Endothelial cell of umbilical vein (primary cell): ENCODE data around the gene GSTM3. TPM values are rescaled to one million over a fixed set of nuclear protein-coding genes. Genes with fewer than 3 reads are reported as not detected.

Experiments used
- BruUV-seq: library from RNA; stranded (reverse); fragments of 400-500 nt; replicated peaks from 2 replicates; lab custom pipeline; 2021; lab: Mats Ljungman, UMichigan
- CTCF ChIA-PET: fragments of 300-600, 350-600 bp; sonication (Branson Sonifier 250); formaldehyde crosslinking; loops from one replicate; lab custom pipeline; 2021; ENCODE audit warnings: antibody characterized with exemption, inconsistent platforms; lab: Charles Lee
- POLR2A ChIA-PET: fragments of 300-600, 350-600 bp; sonication (Branson Sonifier 250); formaldehyde crosslinking; loops from one replicate; lab custom pipeline; 2021; ENCODE audit warnings: antibody characterized with exemption, inconsistent platforms; lab: Charles Lee
- DNase-seq: peaks from one replicate; pipeline ENCODE4 v3.0.0-alpha.2; 2011; ENCODE audit warnings: low read depth, low spot score
- FAIRE-seq: peaks from 2 replicates; lab custom pipeline; 2011; peaks lifted over from hg19 to GRCh38; lab: Jason Lieb, UNC
- H2AFZ ChIP-seq: 2 replicates; pipeline ENCODE4 v1.6.0; 2012; ENCODE audit warnings: low read depth, low read length, control low read depth, inconsistent platforms
- H3K27ac ChIP-seq: 2 replicates; pipeline ENCODE4 v1.5.1; 2011; ENCODE audit warnings: low read depth, mild to moderate bottlenecking, control low read depth, low read length, moderate library complexity; ENCODE audit not compliant: insufficient read depth
- H3K27me3 ChIP-seq, 2 experiments: 2 replicates each; pipeline versions ENCODE4 v1.6.0 to v1.6.1; 2011; ENCODE audit warnings: low read length in 2 of 2, mixed read lengths in 1 of 2; ENCODE audit not compliant: control insufficient read depth in 2 of 2, insufficient read depth in 2 of 2
- H3K36me3 ChIP-seq, 2 experiments: 2 replicates in 1 of 2; 3 replicates in 1 of 2; pipeline ENCODE4 v1.5.1; 2011; ENCODE audit warnings: low read length in 2 of 2, mild to moderate bottlenecking in 1 of 2, moderate library complexity in 1 of 2; ENCODE audit not compliant: control insufficient read depth in 2 of 2, insufficient read depth in 2 of 2; ENCODE audit errors: extremely low read depth in 1 of 2
- H3K4me1 ChIP-seq: 3 replicates; pipeline ENCODE4 v1.5.1; 2011; ENCODE audit warnings: mild to moderate bottlenecking, low read length; ENCODE audit not compliant: control insufficient read depth, insufficient read depth; ENCODE audit errors: extremely low read depth
- H3K4me2 ChIP-seq: 2 replicates; pipeline ENCODE4 v1.6.1; 2011; ENCODE audit warnings: low read length, control low read depth, mixed read lengths; ENCODE audit not compliant: insufficient read depth
- H3K4me3 ChIP-seq, 3 experiments: fragments of 200-600 bp in 1 of 3; sonication (generic), shearing (Covaris generic) in 1 of 3; replicated peaks in 1 of 3; 2 replicates each; pipeline ENCODE4 v1.5.1; 2011 to 2016; ENCODE audit warnings: control low read depth in 3 of 3, low read length in 3 of 3, mild to moderate bottlenecking in 2 of 3, inconsistent platforms in 1 of 3, low read depth in 1 of 3, moderate library complexity in 1 of 3; ENCODE audit not compliant: insufficient read depth in 1 of 3
- H3K79me2 ChIP-seq: 2 replicates; pipeline ENCODE4 v1.6.0; 2012; ENCODE audit warnings: low read length, inconsistent platforms; ENCODE audit not compliant: control insufficient read depth, insufficient read depth
- H3K9ac ChIP-seq: replicated peaks from 2 replicates; pipeline ENCODE3; 2011; ENCODE audit warnings: low read length, control low read depth; ENCODE audit not compliant: insufficient read depth; ENCODE audit errors: extremely low read depth
- H3K9me1 ChIP-seq: replicated peaks from 3 replicates; pipeline ENCODE4 v1.6.0; 2011; ENCODE audit warnings: mild to moderate bottlenecking, low read length; ENCODE audit not compliant: control insufficient read depth, insufficient read depth; ENCODE audit errors: extremely low read depth
- H3K9me3 ChIP-seq: replicated peaks from 2 replicates; pipeline ENCODE4 v1.5.1; 2012; ENCODE audit warnings: low read length, inconsistent platforms; ENCODE audit not compliant: control insufficient read depth, insufficient read depth
- H4K20me1 ChIP-seq: replicated peaks from 2 replicates; pipeline ENCODE3; 2011; ENCODE audit warnings: mild to moderate bottlenecking, low read length; ENCODE audit not compliant: control insufficient read depth, insufficient read depth; ENCODE audit errors: extremely low read depth
- CTCF ChIP-seq, 2 donors: IDR thresholded peaks; 1 replicate in 1 of 2; 2 replicates in 1 of 2; pipeline ENCODE4 v1.5.1; 2011; ENCODE audit warnings: low read length in 2 of 2, mild to moderate bottlenecking in 2 of 2, moderate library complexity in 2 of 2, control low read depth in 1 of 2, inconsistent platforms in 1 of 2, low read depth in 1 of 2; ENCODE audit not compliant: insufficient read depth in 1 of 2; ENCODE audit errors: extremely low read depth in 1 of 2
- FOS ChIP-seq: IDR thresholded peaks from 2 replicates; pipeline ENCODE4 v1.6.1; 2011; ENCODE audit warnings: mild to moderate bottlenecking, low read length, moderate library complexity, borderline replicate concordance; ENCODE audit not compliant: insufficient read depth
- GATA2 ChIP-seq: IDR thresholded peaks from 2 replicates; pipeline ENCODE4 v1.7.0; 2011; ENCODE audit warnings: low read depth, mild to moderate bottlenecking, moderate library complexity, mixed read lengths, low read length; ENCODE audit not compliant: insufficient read length, insufficient read depth
- JUN ChIP-seq: IDR thresholded peaks from 2 replicates; pipeline ENCODE4 v1.6.1; 2011; ENCODE audit warnings: borderline replicate concordance, low read depth; ENCODE audit not compliant: insufficient read length, insufficient read depth
- MAX ChIP-seq: IDR thresholded peaks from 2 replicates; pipeline ENCODE4 v1.6.1; 2011; ENCODE audit not compliant: insufficient read depth, insufficient read length
- MYC ChIP-seq: IDR thresholded peaks from one replicate; pipeline ENCODE4 v1.6.1; 2011; ENCODE audit warnings: mild to moderate bottlenecking, low read depth, low read length
- POLR2A ChIP-seq: IDR thresholded peaks from 2 replicates; pipeline ENCODE4 v1.6.1; 2012; ENCODE audit warnings: low read depth, mild to moderate bottlenecking, control low read depth, low read length
- POLR2AphosphoS5 ChIP-seq: IDR thresholded peaks from 2 replicates; pipeline ENCODE4 v1.6.1; 2012; ENCODE audit warnings: low read depth, mild to moderate bottlenecking, control low read depth, low read length, moderate library complexity; ENCODE audit not compliant: insufficient read depth
- dilution Hi-C: fragments of 300-500 bp; cut with MboI; formaldehyde crosslinking; loops from one replicate; pipeline ENCODE4 v1.15.0; 2019; ENCODE audit warnings: low sequenced_read_pairs; ENCODE audit not compliant: extremely low pct_ligation_motif_present
- intact Hi-C: fragments of 100-400 bp; cut with micrococcal nuclease; formaldehyde crosslinking; loops from one replicate; pipeline ENCODE4 v1.10.0; 2022
- polyA plus RNA-seq, 4 experiments: library from polyadenylated mRNA; depleted of rRNA in 3 of 4; stranded (reverse) in 3 of 4; unstranded in 1 of 4; fragments of >200 nt; gene quantifications; 2 replicates each; pipeline versions ENCODE4 v1.2.1 to v1.2.3, GENCODE V29; 2011 to 2012; ENCODE audit warnings: missing spikeins in 1 of 4
- total RNA-seq: library from RNA; stranded (reverse); gene quantifications from 2 replicates; pipeline ENCODE4 v1.2.3, GENCODE V29; 2021

Gene GSTM3
- total and polyA plus RNA-seq, 2 donors (not counting 3 experiments of a cell fraction or from before 2014, with no cell fraction given): 27.9 to 52.0 TPM

GRCh38 chr1:109786531-109787021 is 45.7 kb upstream of the GSTM3 start:
- intact Hi-C loops: no loop called here
- Histone ChIP-seq H3K4me1 (peaks cover 28% of the 10 kb centered on the region), H3K36me3 (no peaks in the 10 kb centered on the region), H3K9me3 (no peaks in the 10 kb centered on the region), H3K9ac (no peak overlapping the region), H3K27ac (no peak overlapping the region), H3K9me1 (no peaks in the 10 kb centered on the region), H3K27me3 (no peaks in the 10 kb centered on the region), H2AFZ (no peak overlapping the region), H4K20me1 (no peaks in the 10 kb centered on the region), H3K79me2 (no peaks in the 10 kb centered on the region), H3K4me2 (no peak overlapping the region), H3K4me3 (no peak overlapping the region)
- CTCF ChIA-PET: interaction anchor here (1.5 to 17.2 kb wide), 2 partner anchors 10 to 195 kb away, joined by 7 to 807 read pairs; partner anchors contain the start of gene AHCYL1
- FAIRE-seq (no peak), DNase-seq (no peak)
- dilution Hi-C loops: loop anchor here (25.0 kb wide), 1 partner anchor 226 kb away; no protein-coding TSS in a partner anchor
- POLR2A ChIA-PET: no interaction called here
- no peak for TF ChIP-seq MYC
- TF ChIP-seq FOS: no peak
- TF ChIP-seq POLR2A: no peak
- TF ChIP-seq MAX: no peak
- TF ChIP-seq GATA2: no peak
- TF ChIP-seq CTCF (IDR thresholded peaks at IDR 0.05; ENCODE audit: extremely low read depth in 1 of 2, insufficient read depth in 1 of 2, low read depth in 1 of 2, low read length in 2 of 2): no peak
- TF ChIP-seq JUN: no peak
- no peak for TF ChIP-seq POLR2AphosphoS5
- BruUV-seq: no TSS peak
